Cerebellar cortex (tissue), 1 donor: ENCODE data around the gene GRAMD2A.
"Not testable (repeated sequence)": the region's sequence is repeated elsewhere in the genome, so short reads cannot be mapped to it uniquely, and the experiment has no call there.

Source experiments
- DNase-seq: peaks from one replicate; pipeline ENCODE4 v3.0.0-alpha.2; 2015; ENCODE audit warnings: low spot score

Gene GRAMD2A

DNA sequence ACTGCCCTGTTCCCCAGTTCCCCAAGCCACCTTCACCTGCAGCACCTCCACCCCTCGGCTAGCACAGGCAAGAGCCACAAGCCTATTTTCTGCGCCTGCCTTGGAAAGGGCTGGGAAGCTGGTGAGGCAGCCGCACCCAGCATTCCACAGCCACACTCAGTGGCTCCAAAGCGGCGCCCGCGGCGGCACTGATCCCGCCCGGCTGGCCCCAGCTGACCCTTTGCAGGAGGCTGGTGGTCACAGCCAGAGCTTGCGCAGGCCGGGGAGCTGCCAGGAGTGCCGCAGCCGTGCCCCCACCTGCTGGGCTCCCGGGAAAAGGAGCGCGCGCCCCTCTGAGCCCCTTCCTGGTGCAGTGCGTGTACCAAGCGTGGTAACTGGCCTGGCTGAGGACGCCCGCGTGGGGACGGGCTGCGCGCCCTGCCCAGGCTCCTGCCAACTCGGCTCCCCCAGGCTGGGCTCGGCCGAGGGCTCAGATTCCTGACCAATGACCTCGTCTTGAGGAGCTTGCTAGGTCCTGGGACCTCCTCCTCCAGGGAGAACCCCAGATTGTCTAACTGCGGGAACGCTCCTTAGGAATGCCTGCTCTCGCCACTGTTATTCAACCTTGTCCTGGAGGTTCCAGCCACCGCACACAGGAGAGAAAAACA lies 13.3 kb downstream of the GRAMD2A start:
- DNase-seq = no peak

- no peak for DNase-seq
Observed at GRCh38 chr15:72183781-72184164, 13.8 kb downstream of the GRAMD2A start.

DNA sequence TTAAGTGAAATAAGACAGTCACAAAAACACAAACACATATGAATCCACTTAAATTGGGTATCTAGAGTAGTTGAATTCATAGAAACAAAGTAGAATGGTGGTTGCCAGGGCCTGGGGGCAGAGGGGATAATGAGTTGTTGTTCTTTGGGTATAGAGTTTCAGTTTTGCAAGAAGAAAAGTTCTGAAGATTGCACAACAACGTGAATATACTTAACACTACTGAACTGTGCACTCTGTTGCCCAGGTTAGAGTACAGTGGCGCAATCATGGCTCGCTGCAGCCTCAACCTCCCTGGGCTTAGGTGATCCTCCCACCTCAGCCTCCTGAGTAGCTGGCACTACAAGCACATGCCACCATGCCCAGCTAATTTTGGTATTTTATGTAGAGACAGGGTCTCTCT lies 14.9 kb downstream of the GRAMD2A start:
- no peak for DNase-seq

DNA sequence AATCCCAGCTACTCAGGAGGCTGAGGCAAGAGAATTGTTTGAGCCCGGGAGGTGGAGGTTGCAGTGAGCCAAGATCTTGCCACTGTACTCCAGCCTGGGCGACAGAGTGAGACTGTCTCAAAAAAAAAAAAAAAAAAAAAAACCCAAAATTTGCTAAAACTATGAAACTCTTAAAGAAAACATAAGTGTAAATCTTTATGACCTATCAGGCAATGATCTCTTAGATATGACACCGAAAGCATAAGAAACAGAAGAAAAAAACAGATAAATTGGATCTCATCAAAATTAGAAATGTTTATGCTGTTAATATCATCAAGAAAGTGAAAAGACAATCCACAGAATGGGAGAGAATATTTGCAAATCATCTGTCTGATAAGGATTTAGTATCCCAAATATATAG lies 15.3 kb downstream of the GRAMD2A start:
- no peak for DNase-seq

GRCh38 chr15:72180761-72181324 lies 16.7 kb downstream of the GRAMD2A start:
- DNase-seq = no peak

GRCh38 chr15:72179950-72180581 lies 17.5 kb downstream of the GRAMD2A start:
- DNase-seq = no peak

DNA sequence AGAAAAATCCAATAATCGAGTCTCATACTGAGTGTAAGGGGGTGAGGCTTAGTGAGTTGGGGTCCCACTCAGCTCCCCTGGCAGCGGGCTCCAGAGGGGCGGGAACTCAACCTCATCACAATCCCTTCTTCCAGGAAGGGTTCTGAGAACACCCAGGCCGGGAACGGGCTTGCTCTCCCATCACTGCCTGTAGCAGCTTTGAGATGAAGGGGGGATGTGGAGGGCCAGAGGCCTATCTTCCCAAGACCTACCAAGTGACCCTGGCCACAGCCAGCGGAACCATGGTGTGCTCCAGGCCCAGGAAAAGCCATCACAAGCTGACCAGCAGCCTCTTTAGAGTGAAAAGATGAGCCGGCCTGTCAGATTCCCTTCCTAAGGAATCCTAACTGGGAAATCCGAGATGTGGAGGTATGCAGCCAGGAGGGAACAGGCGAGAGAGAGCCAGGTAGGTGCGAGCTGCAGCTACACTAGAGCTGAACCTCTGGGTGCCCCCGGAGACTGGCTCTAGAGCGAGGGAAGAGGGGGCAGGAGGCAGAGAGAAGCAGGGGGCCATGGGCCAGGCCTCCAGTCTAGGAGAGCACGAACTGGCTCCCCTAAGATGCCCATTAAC lies 18.5 kb downstream of the GRAMD2A start:
- DNase-seq = no peak

DNA sequence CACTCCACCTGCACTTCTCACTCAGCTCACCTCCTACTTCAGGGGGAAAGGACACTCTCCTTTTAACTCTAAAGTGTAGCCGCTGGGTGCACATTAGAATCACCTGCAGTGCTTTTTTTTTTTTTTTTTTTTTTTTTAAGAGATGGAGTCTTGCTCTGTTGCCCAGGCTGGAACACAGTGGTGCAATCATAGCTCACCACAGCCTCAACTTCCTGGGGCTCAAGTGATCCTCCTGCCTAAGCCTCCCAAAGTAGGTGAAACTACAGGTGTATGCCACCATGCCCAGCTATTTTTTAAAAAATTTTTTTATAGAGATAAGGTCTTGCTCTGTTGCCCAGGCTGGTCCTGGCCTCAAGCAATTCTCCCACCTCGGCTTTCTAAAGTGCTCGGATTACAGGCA lies 20.8 kb downstream of the GRAMD2A start:
- no peak for DNase-seq

- DNase-seq = no peak
Observed at GRCh38 chr15:72176159-72176558, 21.4 kb downstream of the GRAMD2A start.

DNA sequence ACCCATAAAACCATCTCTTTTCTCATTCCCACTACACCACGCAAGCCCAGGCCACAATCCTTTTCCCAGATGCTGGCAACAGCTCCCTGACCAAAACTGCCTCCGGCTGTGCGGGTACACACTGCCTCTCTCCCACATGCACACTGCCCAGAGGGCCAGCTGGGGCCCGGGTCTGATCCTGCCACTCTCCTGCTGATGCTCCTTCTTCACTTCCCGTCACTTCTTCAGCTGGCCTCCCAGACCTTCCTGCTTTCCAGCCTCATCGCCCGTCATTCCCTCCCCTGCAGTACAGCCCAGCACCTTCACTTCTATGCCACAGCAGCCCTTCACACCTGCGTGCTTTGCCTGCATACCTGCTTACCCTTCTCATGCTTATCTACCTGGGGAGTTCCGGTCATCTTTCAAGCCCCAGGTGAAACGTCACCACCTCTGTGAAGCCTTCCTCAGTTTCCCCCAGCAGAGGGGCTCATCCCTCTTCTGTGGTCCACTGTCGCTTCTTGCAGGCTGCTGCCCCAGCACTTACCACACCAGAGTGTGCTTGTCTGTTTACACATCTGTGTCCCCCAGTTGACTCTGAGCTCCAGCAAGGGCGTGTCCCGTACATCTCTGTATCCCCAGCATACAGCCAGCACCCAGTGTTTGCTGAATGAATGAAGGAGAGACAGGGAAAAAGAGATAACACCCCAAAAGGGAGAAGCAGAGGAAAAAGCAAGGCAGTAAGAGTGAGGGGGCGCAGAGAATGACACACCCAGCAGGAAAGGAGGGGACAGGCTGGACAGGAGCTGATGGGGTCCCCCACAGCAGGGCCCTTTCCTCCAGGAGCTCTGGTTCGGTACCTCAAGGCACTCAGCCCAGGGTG lies 22.2 kb downstream of the GRAMD2A start:
- no peak for DNase-seq

GRCh38 chr15:72174551-72175165 lies 22.9 kb downstream of the GRAMD2A start:
- DNase-seq = no peak

DNA sequence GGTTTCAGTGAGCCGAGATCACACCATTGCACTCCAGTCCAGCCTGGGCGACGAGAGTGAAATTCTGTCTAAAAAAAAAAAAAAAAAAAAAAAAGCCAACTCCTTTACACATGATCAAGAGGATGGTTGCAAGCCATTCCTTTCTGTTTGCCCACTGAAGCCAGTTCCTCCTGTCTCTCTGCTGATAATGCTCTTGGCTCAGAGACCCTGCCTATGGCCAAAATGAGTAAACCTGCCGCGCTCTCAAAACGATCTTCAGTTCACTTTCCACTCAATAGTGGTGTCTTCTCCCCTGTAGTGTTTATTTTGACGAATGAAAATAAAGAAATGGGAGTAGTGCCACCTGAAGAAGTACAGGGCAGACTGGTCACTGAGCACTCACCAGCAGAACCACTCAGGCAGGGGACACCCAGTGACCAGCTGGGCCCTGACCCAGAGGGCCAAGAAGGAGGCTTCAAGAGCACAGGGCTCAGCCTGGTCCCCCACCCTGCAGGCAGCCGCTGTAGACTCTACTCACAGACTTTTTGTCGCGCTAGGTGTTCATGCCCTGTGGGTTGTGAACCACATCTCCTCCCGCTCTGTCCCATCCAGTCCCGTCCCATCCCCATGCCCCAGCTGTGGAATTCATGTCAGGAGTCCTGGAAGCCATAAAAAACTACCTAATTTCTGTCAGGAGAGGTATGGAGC lies 23.6 kb downstream of the GRAMD2A start:
- no peak for DNase-seq

GRCh38 chr15:72173401-72173800 lies 24.2 kb downstream of the GRAMD2A start:
- no peak for DNase-seq

DNA sequence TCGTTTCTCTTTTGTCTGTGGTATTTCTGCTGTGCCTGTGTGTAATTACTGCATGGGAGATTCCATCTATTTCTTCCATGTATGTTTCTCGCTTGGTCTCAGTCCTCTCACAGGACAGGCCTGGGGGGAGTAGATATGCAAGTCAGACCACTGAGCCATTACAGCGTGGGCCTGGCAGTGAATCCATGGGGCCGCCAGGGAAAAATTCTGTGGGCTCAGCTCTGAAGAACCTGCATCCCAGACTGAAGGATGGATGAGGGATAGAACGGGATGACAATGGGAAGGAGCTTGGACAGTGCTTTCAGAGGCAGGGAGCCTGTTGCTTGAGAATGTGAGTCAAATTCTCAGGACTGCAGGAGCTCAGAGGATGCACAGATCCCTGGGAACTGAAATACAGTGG lies 24.8 kb downstream of the GRAMD2A start:
- DNase-seq = no peak

GRCh38 chr15:72171978-72172377 lies 25.6 kb downstream of the GRAMD2A start:
- DNase-seq = not testable (repeated sequence)

GRCh38 chr15:72170691-72171090 lies 26.9 kb downstream of the GRAMD2A start:
- DNase-seq = no peak

DNA sequence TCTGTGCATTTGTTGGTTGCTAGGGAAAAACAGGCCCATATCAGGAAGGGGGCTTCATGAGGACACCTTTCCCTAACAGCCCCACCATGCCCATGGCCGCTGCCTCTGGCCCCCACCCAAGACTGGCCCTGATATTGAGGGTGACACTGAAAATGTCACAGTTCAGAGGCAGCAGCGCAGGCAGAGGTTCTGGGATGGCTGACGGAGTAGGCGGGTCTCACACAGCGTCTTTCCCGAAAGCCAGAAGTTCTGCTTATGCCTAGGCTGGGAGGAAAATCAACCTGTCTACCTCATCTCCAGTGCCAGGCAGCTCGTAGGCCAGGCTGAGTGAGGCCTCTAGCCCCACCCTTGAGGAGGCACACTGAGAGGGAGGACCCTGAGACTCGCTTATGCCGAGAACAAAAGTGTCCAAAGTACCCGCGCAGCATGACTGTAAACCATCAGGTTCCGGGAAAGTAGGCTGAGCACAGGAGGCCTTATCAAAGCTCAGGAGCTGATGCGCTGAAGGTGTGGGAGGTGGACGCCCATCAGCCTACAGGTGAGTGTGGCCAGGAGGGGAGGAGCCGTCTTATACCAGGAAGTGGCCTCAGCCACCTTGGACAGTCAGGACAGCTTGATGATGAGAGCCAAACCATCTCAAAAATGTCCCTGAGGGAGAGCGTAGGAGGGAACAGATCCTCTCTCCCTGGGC lies 27.5 kb downstream of the GRAMD2A start:
- no peak for DNase-seq

GRCh38 chr15:72169236-72169920 lies 28.2 kb downstream of the GRAMD2A start:
- DNase-seq = no peak

- no peak for DNase-seq
Observed at GRCh38 chr15:72168808-72169190, 28.8 kb downstream of the GRAMD2A start.
